ENCODE results near the gene CALM3. TPM values are rescaled to one million over a fixed set of nuclear protein-coding genes. Genes with fewer than 3 reads are reported as not detected.

Gene CALM3
- total RNA-seq, 1 experiment from 2014 or later, result 343 TPM

DNA sequence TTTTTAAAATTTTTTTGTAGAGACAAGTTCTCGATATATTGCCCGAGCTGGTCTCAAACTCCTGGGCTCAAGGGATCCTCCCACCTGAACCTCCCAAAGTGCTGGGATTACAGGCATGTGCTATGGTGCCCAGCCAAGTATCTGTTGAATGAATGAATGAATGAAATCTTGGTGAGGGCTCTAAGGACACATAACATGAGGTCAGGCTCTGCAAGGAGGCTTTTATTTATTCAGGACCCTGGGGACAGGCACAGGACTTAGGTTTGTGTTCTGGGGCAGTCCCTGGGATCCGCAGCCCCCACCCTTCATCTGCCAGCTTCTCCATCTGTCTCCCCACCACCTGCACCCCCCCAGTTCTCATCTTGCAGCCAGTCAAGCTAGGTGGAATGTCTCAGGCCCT lies 19.1 kb downstream of the CALM3 start:
- Histone ChIP-seq H2BK5ac (ENCODE audit: insufficient read length, low read length) (no peak overlapping the region), H2BK12ac (ENCODE audit: insufficient read length, low read depth, low read length) (no peak overlapping the region), H4K5ac (ENCODE audit: insufficient read length, low read depth, low read length) (no peak overlapping the region), H3K4me1 (ENCODE audit: insufficient read depth, low read length) (no peaks in the 10 kb centered on the region; the same call in 1 of the 2 replicates), H3K14ac (ENCODE audit: insufficient read depth, low read length) (no peak overlapping the region), H3K23ac (ENCODE audit: insufficient read length, low read depth, low read length) (no peak overlapping the region), H3K79me1 (ENCODE audit: insufficient read depth, low read depth, low read length, poor library complexity, severe bottlenecking) (no peaks in the 10 kb centered on the region), H3K9ac (ENCODE audit: extremely low read depth, insufficient read length, low read length) (no peak overlapping the region), H2BK120ac (ENCODE audit: low read depth, low read length, poor library complexity, severe bottlenecking) (no peak overlapping the region), H4K20me1 (ENCODE audit: control insufficient read depth, insufficient read depth, insufficient read length) (no peaks in the 10 kb centered on the region), H3K18ac (ENCODE audit: insufficient read length, low read depth, low read length) (no peak overlapping the region), H4K91ac (ENCODE audit: insufficient read length, low read depth, low read length) (no peak overlapping the region), H3K4ac (ENCODE audit: low read depth, low read length) (no peak overlapping the region), H2BK15ac (ENCODE audit: low read depth, low read length) (no peak overlapping the region), H4K8ac (replicated peaks; ENCODE audit: insufficient read length, low read depth, low read length) (no peak overlapping the region), H2BK20ac (ENCODE audit: low read depth, low read length, poor library complexity, severe bottlenecking) (no peak overlapping the region), H3K4me2 (ENCODE audit: insufficient read depth, insufficient read length, low read length) (no peak overlapping the region), H2AK5ac (ENCODE audit: insufficient read length, low read length) (no peak overlapping the region), H3K9me3 (ENCODE audit: control insufficient read depth, low read depth, low read length) (no peaks in the 10 kb centered on the region), H3K23me2 (ENCODE audit: insufficient read length, low read depth, low read length, poor library complexity, severe bottlenecking) (no peaks in the 10 kb centered on the region), H3K27me3 (ENCODE audit: insufficient read depth, low read length) (no peaks in the 10 kb centered on the region), H3K27ac (ENCODE audit: insufficient read length, low read depth, low read length) (no peak overlapping the region), H3K79me2 (ENCODE audit: insufficient read depth, low read length) (no peaks in the 10 kb centered on the region), H3T11ph (ENCODE audit: low read length) (no peak overlapping the region), H3K56ac (ENCODE audit: insufficient read length, low read depth, low read length) (no peak overlapping the region), H2AFZ (ENCODE audit: low read length) (no peak overlapping the region)
- WGBS (ENCODE audit: extremely low coverage, insufficient read length, low lambda C conversion rate), result no CpG with 5 or more reads among the region's 3 CpGs
- Mint-ChIP-seq H3K36me3 (ENCODE audit: insufficient read depth in 1 of 3, low read depth in 3 of 3) (no peaks in the 10 kb centered on the region), H3K4me1 (peaks cover 9 to 27% of the 10 kb centered on the region in 2 experiments), H3K27me3 (ENCODE audit: low read depth) (peaks cover 11% of the 10 kb centered on the region), H3K4me3 (no peak overlapping the region), H3K9me3 (no peaks in the 10 kb centered on the region; a peak in 1 of 5 replicates), H3K27ac (no peak overlapping the region; a peak in 1 of 7 replicates)
- TF ChIP-seq, protein P1, sequence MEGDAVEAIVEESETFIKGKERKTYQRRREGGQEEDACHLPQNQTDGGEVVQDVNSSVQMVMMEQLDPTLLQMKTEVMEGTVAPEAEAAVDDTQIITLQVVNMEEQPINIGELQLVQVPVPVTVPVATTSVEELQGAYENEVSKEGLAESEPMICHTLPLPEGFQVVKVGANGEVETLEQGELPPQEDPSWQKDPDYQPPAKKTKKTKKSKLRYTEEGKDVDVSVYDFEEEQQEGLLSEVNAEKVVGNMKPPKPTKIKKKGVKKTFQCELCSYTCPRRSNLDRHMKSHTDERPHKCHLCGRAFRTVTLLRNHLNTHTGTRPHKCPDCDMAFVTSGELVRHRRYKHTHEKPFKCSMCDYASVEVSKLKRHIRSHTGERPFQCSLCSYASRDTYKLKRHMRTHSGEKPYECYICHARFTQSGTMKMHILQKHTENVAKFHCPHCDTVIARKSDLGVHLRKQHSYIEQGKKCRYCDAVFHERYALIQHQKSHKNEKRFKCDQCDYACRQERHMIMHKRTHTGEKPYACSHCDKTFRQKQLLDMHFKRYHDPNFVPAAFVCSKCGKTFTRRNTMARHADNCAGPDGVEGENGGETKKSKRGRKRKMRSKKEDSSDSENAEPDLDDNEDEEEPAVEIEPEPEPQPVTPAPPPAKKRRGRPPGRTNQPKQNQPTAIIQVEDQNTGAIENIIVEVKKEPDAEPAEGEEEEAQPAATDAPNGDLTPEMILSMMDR (conservative IDR thresholded peaks at IDR 0.05), result no peak
- no peak for DNase-seq

Data from H9 (cell line).